ENCODE results near the gene SIGLEC11. TPM values are rescaled to one million over a fixed set of nuclear protein-coding genes. Genes with fewer than 3 reads are reported as not detected.

The SIGLEC11 gene
- total RNA-seq, 1 donor from 2014 or later, result 0.55 TPM

DNA sequence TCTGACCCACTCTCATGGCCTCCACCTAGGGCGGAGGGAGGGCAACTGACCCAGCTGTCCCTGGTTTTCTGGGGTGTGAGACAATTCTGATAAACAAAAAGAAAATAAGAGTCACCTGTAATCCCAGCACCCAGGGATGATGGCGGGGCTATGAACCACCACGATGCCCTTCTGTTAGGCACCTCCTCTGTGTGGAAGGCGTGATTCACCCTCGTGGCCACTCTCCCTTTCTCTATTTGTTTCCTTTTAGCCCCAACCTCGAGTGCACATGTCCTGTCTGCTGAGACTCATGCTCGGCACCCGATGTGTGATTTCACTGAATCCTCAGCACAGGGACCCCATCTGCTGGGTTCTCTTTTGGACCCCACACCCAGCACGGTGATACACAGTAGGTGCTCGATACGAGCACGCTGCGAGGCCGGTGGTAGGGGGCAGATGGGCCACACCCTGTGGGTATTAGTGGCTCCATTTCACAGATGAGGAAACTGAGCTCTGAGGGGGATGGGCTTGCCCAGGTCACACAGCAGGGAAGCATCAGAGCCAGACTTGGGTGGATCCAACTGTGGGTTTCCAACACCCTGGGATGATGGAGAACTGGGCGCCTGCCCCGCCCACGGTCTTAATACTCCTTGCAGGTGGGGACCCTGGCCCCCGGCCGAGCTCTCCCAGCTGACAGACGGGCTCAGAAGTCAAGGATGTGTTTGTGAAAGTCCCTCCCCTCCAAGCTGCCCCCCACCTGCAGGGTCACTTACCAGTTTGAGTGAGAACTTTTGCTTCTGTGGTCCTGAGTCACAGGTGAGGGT, 39.3 kb upstream of the SIGLEC11 start:
- H3K27me3 ChIP-seq (ENCODE audit: low read depth), result no peaks in the 10 kb centered on the region
- H3K4me3 ChIP-seq, result no peak overlapping the region
- peaks cover 95% of the 10 kb centered on the region for H3K36me3 ChIP-seq
- intact Hi-C loops (cut with micrococcal nuclease), result no loop called here
- no peaks in the 10 kb centered on the region for H3K9me3 ChIP-seq (replicated peaks)
- DNase-seq, result no peak
- H3K4me1 ChIP-seq, result peaks cover 19% of the 10 kb centered on the region
- no peak overlapping the region for H3K27ac ChIP-seq (replicated peaks)
- no peak for TF ChIP-seq CTCF (IDR thresholded peaks at IDR 0.05; ENCODE audit: borderline replicate concordance)

- no peaks in the 10 kb centered on the region for H3K27me3 ChIP-seq (ENCODE audit: low read depth)
- H3K9me3 ChIP-seq (replicated peaks), result no peaks in the 10 kb centered on the region
- intact Hi-C loops (cut with micrococcal nuclease), result no loop called here
- TF ChIP-seq CTCF (IDR thresholded peaks at IDR 0.05; ENCODE audit: borderline replicate concordance), result no peak
- no peak overlapping the region for H3K27ac ChIP-seq (replicated peaks)
- peaks cover 16% of the 10 kb centered on the region for H3K4me1 ChIP-seq
- no peak overlapping the region for H3K4me3 ChIP-seq
- no peak for DNase-seq
- peaks cover 95% of the 10 kb centered on the region for H3K36me3 ChIP-seq
Observed at GRCh38 chr19:49999371-50000010, 38.5 kb upstream of the SIGLEC11 start.

- Histone ChIP-seq H3K9me3 (replicated peaks) (no peaks in the 10 kb centered on the region), H3K36me3 (peaks cover 100% of the 10 kb centered on the region), H3K27me3 (ENCODE audit: low read depth) (no peaks in the 10 kb centered on the region), H3K27ac (replicated peaks) (no peak overlapping the region), H3K4me3 (no peak overlapping the region), H3K4me1 (peaks cover 6% of the 10 kb centered on the region)
- intact Hi-C loops (cut with micrococcal nuclease), result no loop called here
- TF ChIP-seq CTCF (IDR thresholded peaks at IDR 0.05; ENCODE audit: borderline replicate concordance), result no peak
- no peak for DNase-seq
Observed at GRCh38 chr19:49997709-49998108, 36.7 kb upstream of the SIGLEC11 start.

GRCh38 chr19:49988433-49988832, 27.5 kb upstream of the SIGLEC11 start:
- intact Hi-C loops (cut with micrococcal nuclease), result no loop called here
- no peak for TF ChIP-seq CTCF (IDR thresholded peaks at IDR 0.05; ENCODE audit: borderline replicate concordance)
- Histone ChIP-seq H3K27ac (replicated peaks) (no peak overlapping the region), H3K36me3 (peaks cover 92% of the 10 kb centered on the region), H3K9me3 (replicated peaks) (no peaks in the 10 kb centered on the region), H3K4me1 (no peaks in the 10 kb centered on the region), H3K27me3 (ENCODE audit: low read depth) (no peaks in the 10 kb centered on the region), H3K4me3 (no peak overlapping the region)
- DNase-seq, result no peak

- Histone ChIP-seq H3K36me3 (peaks cover 92% of the 10 kb centered on the region), H3K9me3 (replicated peaks) (no peaks in the 10 kb centered on the region), H3K4me1 (no peaks in the 10 kb centered on the region), H3K4me3 (no peak overlapping the region), H3K27me3 (ENCODE audit: low read depth) (no peaks in the 10 kb centered on the region), H3K27ac (replicated peaks) (no peak overlapping the region)
- TF ChIP-seq CTCF (IDR thresholded peaks at IDR 0.05; ENCODE audit: borderline replicate concordance), result no peak
- DNase-seq, result no peak
- intact Hi-C loops (cut with micrococcal nuclease), result no loop called here
Observed at GRCh38 chr19:49988007-49988406, 27.0 kb upstream of the SIGLEC11 start.

Measured in left ventricle myocardium inferior (tissue), 1 donor.